B cell (primary cell): Measurements from ENCODE around the gene MGMT.

Experiments
- CTCF ChIP-seq: fragments of 200-600 bp; IDR thresholded peaks from one replicate; pipeline ENCODE4 v1.8.0; 2022; ENCODE audit warnings: antibody characterized with exemption, mild to moderate bottlenecking
- EZH2 ChIP-seq: IDR thresholded peaks from 2 replicates; pipeline ENCODE4 v1.6.1; 2012; ENCODE audit warnings: borderline replicate concordance, low read depth, mild to moderate bottlenecking, moderate library complexity, low read length; ENCODE audit not compliant: insufficient read depth, poor library complexity, severe bottlenecking

DNA sequence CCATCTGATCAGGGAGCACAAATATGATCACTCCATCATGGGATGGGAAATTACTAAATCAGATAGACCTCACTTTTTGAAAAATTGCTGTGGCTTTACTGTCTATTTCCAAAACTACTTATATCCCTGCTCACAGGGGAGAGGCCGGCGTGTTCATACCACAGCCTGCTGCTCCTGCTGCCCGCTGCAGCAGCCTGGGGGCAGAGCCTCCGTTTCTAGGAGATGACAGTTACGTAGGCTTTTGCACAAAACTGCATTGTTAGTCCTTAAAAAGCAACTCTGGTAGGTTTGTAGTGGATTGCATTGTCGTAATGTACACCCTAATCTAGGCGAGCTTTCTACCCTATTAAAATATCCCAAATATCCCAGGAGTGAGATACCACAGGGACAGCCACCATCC lies 293.4 kb downstream of the MGMT start:
- no peak for TF ChIP-seq CTCF
- TF ChIP-seq EZH2: no peak
